Mesenchymal stem cell (in vitro differentiated cells and primary cell): ENCODE results near the gene MACC1.

Experiments
- DNase-seq: peaks from one replicate; pipeline ENCODE4 v3.0.0-alpha.2; 2013
- H2AFZ ChIP-seq: one replicate; pipeline ENCODE4 v1.6.1; 2013; ENCODE audit warnings: low read depth, mild to moderate bottlenecking, control low read depth, inconsistent platforms, low read length, moderate library complexity
- H2AK5ac ChIP-seq: 2 replicates; pipeline ENCODE4 v1.6.1; 2013; ENCODE audit warnings: low read length, moderate library complexity, mild to moderate bottlenecking, inconsistent platforms; ENCODE audit not compliant: severe bottlenecking
- H2BK120ac ChIP-seq: one replicate; pipeline ENCODE4 v1.6.1; 2013; ENCODE audit warnings: low read depth, mild to moderate bottlenecking, inconsistent platforms, low read length, moderate library complexity
- H2BK12ac ChIP-seq, 2 experiments: one replicate each; pipeline ENCODE4 v1.6.1; 2013; ENCODE audit warnings: inconsistent platforms in 2 of 2, low read length in 2 of 2, mild to moderate bottlenecking in 2 of 2, moderate library complexity in 2 of 2, control low read depth in 1 of 2
- H2BK15ac ChIP-seq: one replicate; pipeline ENCODE4 v1.6.1; 2013; ENCODE audit warnings: mild to moderate bottlenecking, low read depth, inconsistent platforms; ENCODE audit not compliant: poor library complexity, severe bottlenecking
- H2BK5ac ChIP-seq: 2 replicates; pipeline ENCODE4 v1.6.1; 2013; ENCODE audit warnings: low read depth, mild to moderate bottlenecking, low read length, control low read depth, inconsistent platforms; ENCODE audit not compliant: poor library complexity, severe bottlenecking
- H3K14ac ChIP-seq, 2 experiments: one replicate each; pipeline ENCODE4 v1.6.1; 2013; ENCODE audit warnings: inconsistent platforms in 2 of 2, low read length in 2 of 2, control low read depth in 1 of 2, mild to moderate bottlenecking in 1 of 2, moderate library complexity in 1 of 2
- H3K18ac ChIP-seq, 2 experiments: one replicate each; pipeline ENCODE4 v1.6.1; 2013; ENCODE audit warnings: inconsistent platforms in 2 of 2, low read length in 2 of 2, control low read depth in 1 of 2, low read depth in 1 of 2, mild to moderate bottlenecking in 1 of 2
- H3K23ac ChIP-seq, 2 experiments: one replicate each; pipeline ENCODE4 v1.6.1; 2013; ENCODE audit warnings: inconsistent platforms in 2 of 2, low read length in 2 of 2, mild to moderate bottlenecking in 2 of 2, moderate library complexity in 2 of 2, control low read depth in 1 of 2
- H3K27ac ChIP-seq: 2 replicates; pipeline ENCODE4 v1.5.1; 2013; ENCODE audit warnings: mild to moderate bottlenecking, moderate library complexity, low read length, control low read depth, inconsistent platforms; ENCODE audit not compliant: poor library complexity, severe bottlenecking
- H3K27me3 ChIP-seq, 2 experiments: 2 replicates each; pipeline versions ENCODE4 v1.6.1 to v1.7.0; 2013; ENCODE audit warnings: low read length in 2 of 2, mild to moderate bottlenecking in 2 of 2, moderate library complexity in 2 of 2, control low read depth in 1 of 2, inconsistent platforms in 1 of 2; ENCODE audit not compliant: control insufficient read depth in 1 of 2, insufficient read depth in 1 of 2
- H3K36me3 ChIP-seq, 2 experiments: 2 replicates each; pipeline versions ENCODE4 v1.6.1 to v1.7.0; 2013; ENCODE audit warnings: low read length in 2 of 2, control low read depth in 1 of 2, inconsistent platforms in 1 of 2, low read depth in 1 of 2, mild to moderate bottlenecking in 1 of 2; ENCODE audit not compliant: insufficient read depth in 2 of 2, control insufficient read depth in 1 of 2
- H3K4ac ChIP-seq, 2 experiments: one replicate each; pipeline ENCODE4 v1.6.1; 2013; ENCODE audit warnings: inconsistent platforms in 2 of 2, low read length in 2 of 2, mild to moderate bottlenecking in 2 of 2, moderate library complexity in 2 of 2, control low read depth in 1 of 2, low read depth in 1 of 2
- H3K4me1 ChIP-seq: 2 replicates; pipeline ENCODE4 v1.6.1; 2013; ENCODE audit warnings: low read depth, low read length, control low read depth; ENCODE audit not compliant: control insufficient read depth, insufficient read depth
- H3K4me2 ChIP-seq: 2 replicates; pipeline ENCODE4 v1.6.1; 2013; ENCODE audit warnings: low read length, mild to moderate bottlenecking, inconsistent platforms; ENCODE audit not compliant: poor library complexity, severe bottlenecking
- H3K4me3 ChIP-seq, 2 experiments: 2 replicates each; pipeline versions ENCODE4 v1.5.1 to v1.7.0; 2013; ENCODE audit warnings: low read length in 2 of 2, mild to moderate bottlenecking in 2 of 2, control low read depth in 1 of 2, low read depth in 1 of 2; ENCODE audit not compliant: insufficient read depth in 1 of 2
- H3K79me1 ChIP-seq: replicated peaks from 2 replicates; pipeline ENCODE4 v1.6.1; 2013; ENCODE audit warnings: mild to moderate bottlenecking, control low read depth, low read length, inconsistent platforms; ENCODE audit not compliant: poor library complexity, severe bottlenecking
- H3K9ac ChIP-seq: 2 replicates; pipeline ENCODE4 v1.7.0; 2013; ENCODE audit warnings: mild to moderate bottlenecking, low read length, moderate library complexity
- H3K9me3 ChIP-seq: 2 replicates; pipeline ENCODE4 v1.7.0; 2013; ENCODE audit warnings: mild to moderate bottlenecking, low read length; ENCODE audit not compliant: control insufficient read depth
- H4K8ac ChIP-seq: one replicate; pipeline ENCODE4 v1.6.1; 2013; ENCODE audit warnings: inconsistent platforms, mild to moderate bottlenecking, low read length, moderate library complexity
- H4K91ac ChIP-seq: one replicate; pipeline ENCODE4 v1.6.1; 2013; ENCODE audit warnings: mild to moderate bottlenecking, low read length, inconsistent platforms
- WGBS: methylation state at CpG from one replicate; pipeline ENCODE4 v1.1.7; 2013; ENCODE audit warnings: mixed read lengths; 5-methylcytosine and 5-hydroxymethylcytosine counted together

The MACC1 gene

GRCh38 chr7:20173828-20174227, 43.4 kb downstream of the MACC1 start:
- Histone ChIP-seq H3K27me3 (no peaks in the 10 kb centered on the region), H3K18ac (no peak overlapping the region), H3K23ac (no peak overlapping the region), H2BK5ac (no peak overlapping the region), H3K4me1 (no peaks in the 10 kb centered on the region), H4K8ac (no peak overlapping the region), H3K9ac (no peak overlapping the region), H2BK12ac (no peak overlapping the region), H2BK120ac (no peak overlapping the region), H3K36me3 (no peaks in the 10 kb centered on the region), H3K4ac (no peak overlapping the region), H3K27ac (no peak overlapping the region), H2AFZ (no peak overlapping the region), H2BK15ac (no peak overlapping the region), H3K14ac (no peak overlapping the region), H2AK5ac (no peak overlapping the region), H3K4me2 (no peak overlapping the region), H3K79me1 (no peaks in the 10 kb centered on the region), H3K9me3 (no peaks in the 10 kb centered on the region), H3K4me3 (no peak overlapping the region), H4K91ac (no peak overlapping the region)
- WGBS: 92% methylated on average over 2 of the region's 2 CpGs
- DNase-seq: no peak

DNA sequence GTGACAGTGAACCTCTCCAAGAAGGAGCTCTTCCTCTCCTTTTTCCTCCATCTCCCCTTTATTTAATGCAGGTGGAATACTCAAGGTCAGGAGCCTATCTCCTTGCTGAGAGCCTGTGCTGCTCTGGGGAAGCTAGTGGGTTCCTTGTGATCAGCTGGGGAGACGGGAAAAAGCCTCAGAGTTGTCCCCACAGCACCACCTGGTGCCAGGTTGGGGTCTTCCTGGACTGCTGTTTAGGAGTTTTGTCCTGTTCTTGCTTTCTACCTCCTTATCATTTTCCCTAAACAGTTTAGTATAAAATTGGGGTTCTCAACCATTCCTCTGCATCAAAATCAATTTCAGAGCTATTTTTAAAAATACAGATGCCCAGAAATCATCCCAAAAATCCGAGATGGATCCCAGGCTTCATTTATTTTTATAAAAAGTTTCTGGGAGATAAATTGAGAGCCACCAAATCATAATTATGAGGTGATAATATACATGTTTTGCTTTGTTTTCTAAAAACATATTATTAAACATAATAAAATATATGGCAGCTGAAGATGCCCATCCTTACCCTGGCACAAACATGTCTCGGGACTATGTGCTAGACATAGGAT, 44.3 kb downstream of the MACC1 start:
- Histone ChIP-seq H3K4me3 (no peak overlapping the region), H3K4me1 (no peaks in the 10 kb centered on the region), H2AFZ (no peak overlapping the region), H3K9ac (peak overlapping the region; percentile 39), H3K9me3 (no peaks in the 10 kb centered on the region), H2BK120ac (no peak overlapping the region), H3K27ac (no peak overlapping the region), H3K23ac (no peak overlapping the region), H3K4ac (no peak overlapping the region), H4K91ac (no peak overlapping the region), H3K18ac (no peak overlapping the region), H3K4me2 (no peak overlapping the region), H3K79me1 (no peaks in the 10 kb centered on the region), H3K27me3 (no peaks in the 10 kb centered on the region), H2AK5ac (no peak overlapping the region), H2BK15ac (no peak overlapping the region), H3K36me3 (no peaks in the 10 kb centered on the region), H4K8ac (no peak overlapping the region), H2BK12ac (no peak overlapping the region), H2BK5ac (no peak overlapping the region), H3K14ac (no peak overlapping the region)
- peak; percentile 65 for DNase-seq
- 100% methylated on average over 1 of the region's 3 CpGs for WGBS

- no peak for DNase-seq
- WGBS: 90% methylated on average over 1 of the region's 2 CpGs
- Histone ChIP-seq H3K4ac (no peak overlapping the region), H2BK12ac (no peak overlapping the region), H3K36me3 (no peaks in the 10 kb centered on the region), H3K9ac (peak overlapping the region; percentile 10), H3K27ac (no peak overlapping the region), H3K27me3 (no peaks in the 10 kb centered on the region), H3K18ac (no peak overlapping the region), H3K4me2 (no peak overlapping the region), H3K4me3 (no peak overlapping the region), H2BK5ac (no peak overlapping the region), H4K91ac (no peak overlapping the region), H4K8ac (no peak overlapping the region), H2AK5ac (no peak overlapping the region), H3K79me1 (no peaks in the 10 kb centered on the region), H2BK120ac (no peak overlapping the region), H3K23ac (no peak overlapping the region), H3K4me1 (no peaks in the 10 kb centered on the region), H3K9me3 (no peaks in the 10 kb centered on the region), H2BK15ac (no peak overlapping the region), H2AFZ (no peak overlapping the region), H3K14ac (no peak overlapping the region)
These were observed 46.6 kb downstream of the MACC1 start for GRCh38 chr7:20170633-20171032.

GRCh38 chr7:20165146-20165510, 52.1 kb downstream of the MACC1 start:
- no peak overlapping the region for H2BK15ac ChIP-seq
- H3K4me2 ChIP-seq: no peak overlapping the region
- no peaks in the 10 kb centered on the region for H3K79me1 ChIP-seq
- no peak overlapping the region for H3K23ac ChIP-seq
- no peaks in the 10 kb centered on the region for H3K27me3 ChIP-seq
- H3K27ac ChIP-seq: no peak overlapping the region
- H3K9me3 ChIP-seq: no peaks in the 10 kb centered on the region
- no peak overlapping the region for H4K8ac ChIP-seq
- no peak overlapping the region for H3K4me3 ChIP-seq
- no peaks in the 10 kb centered on the region for H3K36me3 ChIP-seq
- H2AK5ac ChIP-seq: no peak overlapping the region
- 97% methylated on average over 1 of the region's 1 CpG for WGBS
- no peak overlapping the region for H3K4ac ChIP-seq
- H3K4me1 ChIP-seq: no peaks in the 10 kb centered on the region
- no peak overlapping the region for H2BK120ac ChIP-seq
- no peak overlapping the region for H2AFZ ChIP-seq
- no peak overlapping the region for H3K14ac ChIP-seq
- H4K91ac ChIP-seq: no peak overlapping the region
- no peak for DNase-seq
- H3K9ac ChIP-seq: peak overlapping the region; percentile 40
- no peak overlapping the region for H2BK12ac ChIP-seq
- H2BK5ac ChIP-seq: no peak overlapping the region
- no peak overlapping the region for H3K18ac ChIP-seq
